HG03025 (cell line): Measurements from ENCODE around the gene ZNF383.
"Not testable (repeated sequence)": the region's sequence is repeated elsewhere in the genome, so short reads cannot be mapped to it uniquely, and the experiment has no call there.

ENCODE experiments used
- ATAC-seq: cut with Tn5 transposase; IDR thresholded peaks from one replicate; pipeline ENCODE4 v1.9.1; 2021; ENCODE audit warnings: mild to moderate bottlenecking, moderate library complexity; ENCODE audit not compliant: unreplicated experiment, low FRiP score

ZNF383 gene

DNA sequence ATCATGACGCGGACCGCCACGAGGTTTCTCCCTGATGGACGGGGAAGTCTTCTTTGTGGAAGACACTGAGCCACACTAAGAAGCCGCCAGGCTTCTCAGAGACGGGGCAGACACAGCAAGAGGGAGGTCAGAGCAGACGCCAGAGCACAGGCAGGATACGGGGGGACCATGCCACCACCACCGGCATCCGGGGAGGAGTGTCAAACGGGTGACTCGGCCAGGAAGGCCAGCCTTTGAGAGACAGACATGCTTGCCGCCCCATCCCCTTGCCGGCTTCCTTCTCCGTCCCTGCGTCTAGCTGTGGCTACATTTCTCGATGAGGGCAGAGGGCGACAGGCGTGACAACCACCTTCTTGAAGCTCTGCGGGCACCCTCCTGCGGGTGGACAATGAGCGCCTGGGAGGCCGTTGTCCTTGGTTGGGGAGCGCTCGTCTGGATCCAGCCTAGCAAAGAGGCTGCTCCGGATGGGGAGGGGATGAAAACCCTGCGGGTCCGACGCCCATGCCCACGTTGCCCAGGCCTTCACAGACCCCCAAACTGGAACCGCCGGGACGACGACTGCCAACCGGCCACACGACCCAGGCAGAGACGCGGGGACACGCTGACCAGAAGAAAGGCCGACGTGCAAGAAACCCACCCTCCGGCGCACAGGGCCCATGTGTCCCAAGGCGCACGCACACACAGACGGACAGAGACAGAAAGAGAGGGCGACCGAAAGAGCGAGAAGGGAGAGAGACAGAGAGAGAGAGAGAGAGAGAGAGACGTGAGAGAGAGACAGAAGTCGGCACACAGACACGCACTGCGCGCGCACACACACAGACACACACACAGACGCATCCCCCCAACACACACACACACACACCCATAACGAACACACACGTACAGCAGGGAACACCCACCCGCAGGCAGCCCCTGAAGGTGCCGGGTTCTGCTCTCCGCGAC lies 75.3 kb downstream of the ZNF383 start:
- not testable (repeated sequence) for ATAC-seq

DNA sequence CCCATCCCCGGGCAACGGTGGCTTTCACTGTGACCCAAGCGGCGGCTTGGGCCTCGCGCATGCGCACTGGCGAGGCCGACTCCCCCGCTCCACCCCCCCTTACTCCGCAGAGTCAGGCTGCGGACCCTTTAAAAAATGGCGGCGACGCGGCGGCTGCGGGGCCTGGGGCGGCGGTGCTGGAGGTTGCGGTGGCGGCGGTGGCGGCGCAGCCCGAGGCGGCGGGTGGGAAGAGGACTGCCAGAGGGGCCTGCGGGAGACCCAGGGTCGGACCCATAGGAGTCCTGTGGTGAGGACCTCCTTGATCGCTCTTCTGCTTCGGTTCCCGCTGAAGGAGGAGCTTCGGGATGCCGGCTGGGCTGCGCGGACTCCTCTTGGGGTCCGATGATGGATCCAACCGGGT lies 76.2 kb downstream of the ZNF383 start:
- ATAC-seq: not testable (repeated sequence)
